NOMO-1 treated with DMSO at 0.1 percent for 48 hours (cell line): ENCODE data around the gene DLAT.
"Not testable (repeated sequence)": the region's sequence is repeated elsewhere in the genome, so short reads cannot be mapped to it uniquely, and the experiment has no call there.

Source experiments
- DNase-seq: peaks from one replicate; lab custom pipeline; 2025; ENCODE audit not compliant: unreplicated experiment; lab: John Stamatoyannopoulos, UW

DLAT gene

DNA sequence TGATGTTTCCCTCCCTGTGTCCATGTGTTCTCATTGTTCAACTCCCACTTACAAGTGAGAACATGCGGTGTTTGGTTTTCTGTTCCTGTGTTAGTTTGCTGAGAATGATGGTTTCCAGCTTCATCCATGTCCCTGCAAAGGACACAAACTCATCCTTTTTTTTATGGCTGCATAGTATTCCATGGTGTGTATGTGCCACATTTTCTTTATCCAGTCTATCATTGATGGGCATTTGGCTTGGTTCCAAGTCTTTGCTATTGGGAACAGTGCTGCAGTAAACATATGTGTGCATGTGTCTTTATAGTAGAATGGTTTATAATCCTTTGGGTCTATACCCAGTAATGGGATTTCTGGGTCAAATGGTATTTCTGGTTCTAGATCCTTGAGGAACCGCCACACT is 21.4 kb downstream of the DLAT start:
- DNase-seq: not testable (repeated sequence)

DNA sequence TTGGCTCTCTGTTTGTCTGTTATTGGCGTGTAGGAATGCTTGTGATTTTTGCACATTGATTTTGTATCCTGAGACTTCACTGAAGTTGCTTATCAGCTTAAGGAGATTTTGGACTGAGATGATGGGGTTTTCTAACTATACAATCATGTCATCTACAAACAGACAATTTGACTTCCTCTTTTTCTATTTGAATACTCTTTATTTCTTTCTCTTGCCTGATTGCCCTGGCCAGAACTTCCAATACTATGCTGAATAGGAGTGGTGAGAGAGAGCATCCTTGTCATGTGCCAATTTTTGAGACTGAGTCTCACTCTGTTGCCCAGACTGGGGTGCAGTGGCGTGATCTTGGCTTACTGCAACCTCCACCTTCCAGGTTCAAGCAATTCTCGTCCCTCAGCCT is 23.0 kb downstream of the DLAT start:
- not testable (repeated sequence) for DNase-seq

DNA sequence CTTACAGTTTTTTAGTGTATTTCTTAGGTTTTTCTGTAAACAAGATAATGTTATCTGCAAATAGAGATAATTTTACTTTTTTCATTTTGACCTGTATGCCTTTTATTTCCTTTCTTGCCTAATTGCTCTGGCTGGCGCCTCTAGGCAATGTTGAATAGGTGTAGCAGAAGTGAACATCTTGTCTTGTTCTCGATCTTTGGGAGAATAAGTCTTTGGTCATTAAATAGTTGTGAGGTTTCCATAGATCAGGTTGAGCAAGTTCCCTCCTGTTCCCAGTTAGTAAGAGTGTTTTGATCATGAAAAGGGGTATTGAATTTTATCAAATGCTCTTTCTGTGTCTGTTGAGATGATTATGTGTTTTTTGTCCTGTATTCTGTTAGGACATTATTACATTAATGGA is 24.6 kb downstream of the DLAT start:
- DNase-seq: no peak

DNA sequence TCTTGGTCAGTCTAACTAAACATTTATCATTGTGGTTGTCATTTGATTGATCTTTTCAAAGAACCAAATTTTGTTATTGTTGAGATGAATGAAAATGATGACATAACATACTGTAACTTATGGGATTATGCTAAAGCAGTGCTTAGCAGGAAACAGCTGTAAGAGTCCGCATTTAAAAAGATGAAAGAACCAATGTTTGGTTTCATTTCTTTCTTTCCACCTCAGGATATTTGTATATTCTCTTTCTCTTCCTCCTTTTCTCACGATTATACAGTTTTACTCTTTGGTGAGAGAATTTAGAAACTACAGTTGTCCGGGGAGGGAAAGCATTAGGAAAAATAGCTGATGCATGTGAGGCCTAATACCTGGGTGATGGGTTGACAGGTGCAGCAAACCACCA is 25.5 kb downstream of the DLAT start:
- peak; percentile 53 for DNase-seq

DNA sequence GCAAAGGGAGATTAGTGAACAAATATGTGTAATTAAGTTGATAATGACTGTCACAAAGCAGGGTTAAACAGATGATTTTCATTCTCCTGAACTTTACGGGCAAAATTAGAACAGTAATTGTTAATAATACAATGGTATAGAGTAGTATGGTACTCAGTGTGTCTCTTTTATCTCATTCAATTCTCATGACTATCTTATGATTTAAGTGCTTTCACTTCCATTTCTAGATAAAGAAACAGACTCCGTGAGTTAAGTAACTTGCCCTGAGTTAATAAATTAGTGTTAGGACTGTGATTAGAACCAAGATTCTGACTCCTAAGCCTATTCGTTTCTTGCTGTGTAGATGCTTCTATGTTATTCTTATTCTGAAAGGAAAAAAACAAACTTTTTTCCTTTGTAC is 26.6 kb downstream of the DLAT start:
- no peak for DNase-seq

DNA sequence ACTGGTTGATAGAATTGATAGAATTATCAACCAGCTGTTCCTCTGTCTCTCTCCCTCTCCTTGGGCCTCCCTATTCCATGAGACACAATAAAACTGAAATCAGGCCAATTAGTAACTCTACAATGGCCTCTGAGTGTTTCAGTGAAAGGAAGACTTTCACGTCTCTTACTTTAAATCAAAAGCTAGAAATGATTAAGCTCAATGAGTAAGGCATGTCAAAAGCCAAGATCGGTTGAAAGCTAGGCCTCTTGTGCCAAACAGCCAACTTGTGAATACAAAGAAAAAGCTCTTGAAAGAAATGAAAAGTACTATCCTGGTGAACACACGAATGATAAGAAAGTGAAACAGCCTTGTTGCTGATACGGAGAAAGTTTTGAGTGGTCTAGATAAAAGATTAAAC is 32.0 kb downstream of the DLAT start:
- DNase-seq: no peak

DNA sequence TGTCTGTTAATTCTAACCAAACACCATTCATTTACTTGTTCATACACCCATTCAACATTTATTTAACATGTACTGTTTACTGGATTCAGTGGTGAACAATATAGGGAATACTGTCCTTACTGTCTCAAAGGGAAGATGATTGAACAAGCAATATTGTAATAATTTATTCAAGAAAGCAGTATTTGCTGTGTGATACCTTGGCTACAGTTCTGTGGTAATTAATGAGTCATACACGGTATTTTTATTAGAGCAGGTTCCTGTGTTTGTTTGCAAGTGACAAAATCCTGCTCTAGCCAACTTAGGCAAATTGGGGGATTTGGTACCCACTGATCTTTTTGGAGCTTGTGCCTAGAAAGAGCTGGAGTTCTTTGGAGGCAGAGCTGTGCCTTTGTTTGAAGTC is 32.9 kb downstream of the DLAT start:
- no peak for DNase-seq

DNA sequence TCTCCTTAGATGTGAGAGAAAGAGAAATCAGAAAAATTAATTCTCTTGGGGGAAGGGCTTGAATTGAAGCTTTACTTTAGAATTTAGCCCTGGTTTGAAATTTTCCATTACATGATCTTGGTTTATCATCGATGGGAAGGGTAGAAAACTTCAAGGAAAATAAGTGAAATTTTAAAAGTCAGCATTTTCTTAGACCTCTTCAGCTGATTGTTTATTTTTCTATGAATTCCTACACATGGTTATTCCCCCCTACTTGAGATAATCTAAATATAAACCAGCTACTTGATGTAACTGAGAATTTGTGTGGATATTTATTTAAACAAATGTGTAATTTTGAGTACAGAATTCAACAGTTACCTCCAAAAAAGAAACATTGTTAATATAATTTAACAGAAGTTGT is 37.7 kb downstream of the DLAT start:
- no peak for DNase-seq

DNA sequence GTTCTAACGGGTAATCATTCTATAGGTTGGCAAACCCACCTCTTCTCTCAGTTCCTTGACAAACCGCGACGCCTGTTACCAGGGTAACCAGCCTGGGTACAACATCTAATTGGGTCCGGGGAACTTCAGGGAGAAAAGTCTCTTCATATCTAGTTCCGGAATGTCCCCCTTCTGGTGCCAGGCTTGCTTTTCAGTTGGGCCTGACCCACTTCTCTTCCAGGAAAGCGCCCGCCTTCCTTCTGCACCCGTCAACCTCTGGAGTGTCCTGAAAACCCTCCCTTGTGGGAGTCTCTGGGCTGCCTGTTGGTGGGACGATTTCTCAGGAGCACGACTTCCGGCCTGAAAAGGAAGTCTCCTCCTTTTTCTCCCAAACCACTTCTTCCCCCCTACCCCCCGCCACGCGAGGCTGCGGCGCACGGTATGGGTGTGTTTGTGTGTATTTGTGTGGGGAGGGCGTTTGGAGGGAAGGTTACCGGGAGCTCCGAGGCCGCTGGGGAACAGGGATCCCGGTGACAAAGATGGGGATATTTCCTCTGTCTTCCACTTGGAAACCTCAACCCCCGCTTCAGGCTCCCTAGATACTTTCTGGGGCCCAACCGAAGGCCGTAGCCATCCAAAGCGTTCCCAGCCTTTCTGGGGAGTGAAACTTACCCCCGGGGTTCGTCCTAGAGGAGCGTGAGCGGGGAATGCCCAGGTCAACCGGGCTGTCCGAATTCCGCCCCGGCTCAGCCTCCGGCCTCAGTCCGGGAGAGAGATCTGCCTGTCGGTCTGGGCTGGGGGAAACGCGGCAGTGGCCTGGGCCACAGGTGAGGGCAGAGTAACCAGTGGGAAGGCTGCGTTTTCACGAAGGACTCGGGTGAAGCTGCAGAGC is 49.0 kb downstream of the DLAT start, which contains the start of the genes NKAPD1 and PIH1D2:
Gene NKAPD1 (plus strand): TSS at position 359 of the 871 bp plus-strand sequence. CDS start 1,276 bp downstream, outside the sequence.
Gene PIH1D2 (minus strand): TSS at position 77 of the 871 bp plus-strand sequence. CDS start 843 bp downstream, outside the sequence.
- peak; percentile 78 for DNase-seq

DNA sequence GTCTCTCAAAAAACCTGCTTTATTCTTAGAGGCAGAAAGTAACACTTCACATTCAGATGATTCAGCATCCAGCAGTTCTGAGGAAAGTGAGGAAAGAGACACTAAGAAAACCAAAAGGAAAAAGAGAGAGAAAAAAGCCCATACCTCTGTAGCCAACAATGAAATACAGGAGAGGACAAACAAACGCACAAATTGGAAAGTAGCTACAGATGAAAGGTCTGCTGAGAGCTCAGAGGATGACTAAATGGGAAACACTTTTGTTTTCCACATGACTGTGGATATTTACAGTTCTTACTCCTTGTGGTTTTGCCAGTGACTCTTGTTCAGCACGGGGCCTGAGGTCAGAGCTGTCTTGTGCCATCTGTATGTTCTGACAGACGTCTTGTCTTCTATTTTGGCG is 57.5 kb downstream of the DLAT start:
- no peak for DNase-seq

DNA sequence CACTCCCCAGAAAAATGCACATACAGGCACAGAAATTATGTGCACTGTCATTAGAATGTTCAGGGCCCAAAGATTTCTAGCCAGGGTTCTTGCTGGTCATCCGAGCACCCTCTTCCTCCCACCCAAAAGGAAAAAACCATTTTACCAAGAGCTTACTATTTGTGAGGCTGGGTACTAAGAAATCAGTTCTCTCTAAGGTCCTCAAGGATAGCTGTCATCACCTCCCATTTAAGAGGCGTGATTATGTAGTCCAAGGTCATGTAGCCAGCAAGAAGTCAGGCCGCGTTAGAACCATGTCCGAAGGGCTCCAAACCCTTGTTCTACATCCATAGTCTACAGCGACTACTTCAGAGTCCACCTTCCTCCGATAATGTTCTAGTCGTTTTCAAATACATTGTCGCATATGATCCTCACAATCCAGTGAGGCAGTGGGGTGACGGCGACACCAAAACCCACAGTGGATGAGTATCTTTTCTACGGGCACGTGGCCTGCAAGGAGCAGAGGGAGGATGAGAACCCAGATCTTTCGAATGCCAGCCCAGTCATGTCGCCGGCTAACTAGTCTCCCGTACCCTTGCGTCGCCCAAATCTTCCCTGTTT is 60.7 kb downstream of the DLAT start:
- DNase-seq: peak; percentile 40

DNA sequence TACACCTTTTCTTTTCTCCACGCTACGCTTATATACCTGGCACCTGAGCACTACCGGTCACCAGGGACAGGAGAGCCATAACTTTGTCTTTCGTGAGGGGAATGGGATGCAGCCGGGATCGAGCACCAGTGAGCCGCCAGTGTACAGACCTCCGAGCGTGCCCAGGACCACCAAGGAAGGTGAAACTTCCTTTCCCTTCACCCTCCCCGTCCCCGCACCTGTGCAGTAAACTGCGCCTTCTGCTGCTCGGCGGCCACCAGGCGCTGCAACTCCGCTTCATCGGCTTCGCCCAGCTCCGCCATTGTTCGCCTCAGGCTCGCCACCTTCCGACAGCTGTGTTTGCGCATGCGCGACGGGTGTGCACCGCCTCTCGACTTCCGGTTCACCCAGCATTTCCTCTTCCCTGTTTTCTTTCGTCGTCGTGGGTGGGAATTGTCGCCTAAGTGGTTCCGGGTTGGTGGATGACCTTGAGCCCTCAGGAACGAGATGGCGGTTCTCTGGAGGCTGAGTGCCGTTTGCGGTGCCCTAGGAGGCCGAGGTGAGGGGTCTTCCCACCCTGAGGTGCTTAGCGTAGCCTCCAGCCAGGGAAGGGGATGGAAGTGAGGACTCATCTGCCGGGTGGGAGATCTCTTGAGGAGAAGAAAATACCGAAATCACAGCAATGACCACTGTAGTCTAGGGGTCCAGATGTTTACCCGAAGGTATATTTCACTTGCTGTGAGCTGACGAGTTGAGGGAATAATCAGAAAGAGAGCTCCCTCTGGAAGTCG is 61.4 kb downstream of the DLAT start, which contains the start of the genes SDHD and TIMM8B:
Gene SDHD (plus strand): TSS at position 452 of the 770 bp plus-strand sequence. CDS start 35 bp downstream, at position 487.
Gene TIMM8B (minus strand): TSS at position 335 of the 770 bp plus-strand sequence. CDS start 33 bp downstream, at position 302.
- DNase-seq: peak; percentile 99

DNA sequence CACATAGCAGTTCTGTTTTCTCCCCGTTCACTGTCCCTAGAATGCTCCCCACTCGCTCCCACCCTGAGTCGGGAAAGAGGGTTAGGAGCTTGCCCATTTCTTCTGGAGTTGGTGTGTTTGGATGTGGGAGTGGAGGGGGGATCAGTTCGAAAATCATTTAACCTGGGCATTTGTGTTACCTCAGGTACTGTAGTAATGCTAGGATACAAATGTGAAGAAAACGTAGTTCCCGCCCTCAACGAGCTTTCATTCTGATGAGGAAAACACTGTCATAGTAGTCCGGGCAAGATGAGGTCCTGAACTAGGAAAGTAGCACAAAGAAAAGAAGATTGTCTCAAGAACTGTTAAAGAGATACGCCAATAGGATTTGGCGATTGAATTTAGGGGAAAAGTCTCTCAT is 62.0 kb downstream of the DLAT start:
- no peak for DNase-seq

DNA sequence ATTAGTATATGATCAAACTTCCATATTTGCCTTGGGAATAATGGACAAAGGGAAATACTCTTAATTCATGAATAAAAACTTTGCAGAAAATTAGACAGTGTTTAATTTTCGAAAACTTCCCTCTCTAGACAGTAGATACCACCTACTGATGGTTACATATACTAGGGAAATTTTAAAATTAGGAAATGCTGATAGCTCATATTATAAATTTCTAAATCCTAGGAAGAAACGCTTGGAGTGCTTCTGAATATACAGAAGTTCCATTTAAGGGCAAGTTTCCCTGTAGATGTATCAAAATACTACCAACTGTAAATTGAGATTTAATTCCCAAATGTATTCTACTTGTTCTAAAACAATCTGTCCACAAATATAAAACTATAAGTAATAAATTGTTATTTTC is 70.1 kb downstream of the DLAT start:
- not testable (repeated sequence) for DNase-seq

DNA sequence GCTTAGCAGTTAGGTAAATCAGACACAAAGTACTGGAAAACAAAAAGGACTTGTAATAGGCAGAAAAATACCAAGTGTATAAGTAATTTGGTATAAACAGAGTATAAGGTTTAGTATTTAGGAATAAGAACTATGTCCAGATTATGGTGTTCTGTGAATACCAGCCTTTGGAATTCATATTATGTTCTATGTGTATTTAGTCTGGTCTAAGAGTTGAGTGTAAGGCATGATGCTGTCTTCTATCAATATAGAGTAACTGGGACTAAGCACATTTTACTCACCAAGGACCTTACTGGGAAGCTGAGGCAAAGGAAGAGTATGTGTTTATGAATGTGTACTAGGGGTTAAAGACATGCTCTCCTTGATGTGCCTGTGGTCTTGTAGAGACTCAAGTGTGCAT is 71.0 kb downstream of the DLAT start:
- no peak for DNase-seq

DNA sequence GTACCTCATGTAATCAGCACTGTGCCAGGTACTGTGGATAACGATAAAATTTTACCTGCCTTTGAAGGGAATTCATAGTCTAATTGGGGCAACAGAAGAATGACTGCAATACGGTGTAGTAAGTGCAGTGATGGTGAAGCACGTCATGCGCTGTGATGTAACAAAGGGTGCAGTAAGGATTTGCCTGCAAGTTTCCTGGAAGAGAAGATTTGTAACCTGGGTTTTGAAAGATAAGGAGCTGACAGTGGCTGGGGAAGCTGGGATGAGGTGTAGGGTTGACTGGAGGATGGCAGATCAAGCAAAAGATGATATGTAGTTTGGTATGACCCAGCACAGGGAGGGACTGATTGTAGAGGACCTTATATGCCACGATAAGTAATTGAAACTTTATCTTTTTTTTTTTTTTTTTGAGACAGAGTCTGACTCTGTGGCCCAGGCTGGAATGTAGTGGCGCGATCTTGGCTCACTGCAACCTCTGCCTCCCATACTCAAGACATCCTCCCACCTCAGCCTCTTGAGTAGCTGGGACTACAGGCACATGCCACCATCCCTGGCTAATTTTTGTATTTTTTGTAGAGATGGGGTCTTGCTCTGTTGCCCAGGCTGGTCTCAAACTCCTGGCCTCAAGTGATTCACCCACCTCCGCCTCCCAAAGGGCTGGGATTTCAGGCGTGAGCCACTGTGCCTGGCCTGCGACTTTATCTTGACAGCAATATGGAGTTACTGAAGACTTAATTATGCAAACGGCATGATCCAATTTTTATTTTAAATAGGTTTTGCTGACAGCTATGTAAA is 72.7 kb downstream of the DLAT start:
- no peak for DNase-seq

DNA sequence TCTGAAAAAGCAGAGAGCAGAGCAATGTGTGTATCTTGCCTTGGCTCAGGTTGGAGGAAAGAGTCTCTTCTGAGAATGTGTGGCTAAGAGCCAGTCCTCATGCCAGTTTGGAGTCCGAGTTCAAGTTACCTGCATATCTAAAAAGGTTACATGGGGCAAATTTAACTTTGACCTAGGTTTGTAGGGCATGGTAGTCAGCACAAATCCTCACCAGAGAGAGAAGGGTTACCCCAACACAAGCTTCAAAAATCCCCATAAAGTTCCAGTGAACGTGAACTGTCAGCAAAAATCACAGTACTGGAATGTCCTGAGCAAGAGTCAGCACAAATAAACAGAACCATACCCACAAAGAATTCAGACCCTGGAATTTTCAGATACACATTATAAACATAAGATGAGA is 75.3 kb downstream of the DLAT start:
- no peak for DNase-seq

DNA sequence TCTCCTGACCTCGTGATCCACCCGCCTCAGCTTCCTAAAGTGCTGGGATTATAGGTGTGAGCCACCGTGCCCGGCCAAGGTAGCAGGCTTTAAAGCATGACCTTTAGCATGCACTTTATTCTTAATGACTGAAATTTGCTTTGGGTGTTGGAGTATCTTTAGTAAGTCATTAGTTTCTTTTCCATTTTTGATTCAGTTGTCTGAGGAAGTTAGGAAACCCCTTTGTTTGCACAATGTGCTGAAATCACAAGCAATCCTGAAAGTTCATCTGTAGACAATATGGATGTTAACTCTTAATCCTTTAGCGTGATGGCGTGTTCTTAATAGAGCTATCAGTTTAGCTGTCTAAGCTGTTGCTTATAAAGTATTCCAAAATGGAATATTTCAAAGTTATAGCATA is 78.2 kb downstream of the DLAT start:
- peak; percentile 67 for DNase-seq

DNA sequence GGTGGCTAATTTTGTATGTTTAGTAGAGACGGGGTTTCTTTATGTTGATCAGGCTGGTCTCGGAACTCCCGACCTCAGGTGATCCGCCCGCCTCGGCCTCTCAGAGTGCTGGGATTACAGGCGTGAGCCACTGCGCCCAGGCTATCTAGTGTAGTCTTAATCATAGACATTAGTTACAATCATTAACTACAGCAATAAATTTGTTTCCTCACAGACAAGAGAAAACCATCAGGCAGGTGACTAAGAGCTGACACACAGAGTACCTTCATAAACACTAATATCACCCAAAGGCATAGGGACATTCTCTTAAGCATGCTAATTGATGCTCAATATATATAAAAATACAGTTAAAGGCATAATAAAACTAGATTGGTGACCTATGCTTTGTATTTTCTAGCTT is 80.9 kb downstream of the DLAT start:
- DNase-seq: no peak
